ENCODE measurements around the gene ANKRD36. TPM values are rescaled to one million over a fixed set of nuclear protein-coding genes. Genes with fewer than 3 reads are reported as not detected.
"Not testable (repeated sequence)": the region's sequence is repeated elsewhere in the genome, so short reads cannot be mapped to it uniquely, and the experiment has no call there.

The ANKRD36 gene
- polyA plus RNA-seq, 4 donors, result 11.4 to 26.9 (median 20.4) TPM

DNA sequence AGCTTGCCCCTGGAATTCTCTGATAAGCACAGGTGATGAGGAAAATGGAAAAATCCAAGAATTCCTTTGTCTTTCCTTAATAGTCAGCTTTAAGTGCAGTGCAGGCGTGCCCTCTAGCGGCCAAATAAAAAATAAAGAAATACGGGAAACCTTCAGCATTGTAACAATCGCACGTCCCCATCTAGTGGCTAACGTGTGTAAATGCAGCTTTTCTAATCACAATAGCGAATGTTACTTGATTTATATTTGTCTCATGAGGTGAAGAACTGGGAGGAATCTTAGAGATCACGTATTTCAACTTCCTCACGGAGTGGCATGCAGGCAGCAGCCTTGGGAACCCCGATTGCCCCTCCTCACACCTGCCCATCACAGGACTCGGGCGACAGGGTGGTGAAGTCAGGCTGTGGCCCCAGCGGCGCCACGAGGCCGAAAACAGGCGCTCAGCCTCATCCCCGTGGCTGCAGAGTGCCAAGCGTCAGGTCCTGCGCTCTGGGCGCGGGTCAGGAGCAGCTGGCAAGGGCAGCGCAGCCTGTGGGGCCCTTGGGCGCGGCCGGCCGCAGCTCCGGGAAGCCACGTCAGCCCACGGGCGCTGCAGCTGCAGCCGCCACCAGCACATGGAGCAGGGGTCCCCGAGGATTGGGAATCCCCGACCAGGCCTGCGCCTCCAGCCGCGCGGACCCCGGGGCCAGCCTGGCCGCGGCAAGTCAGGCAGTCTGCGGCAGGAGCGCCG, 468 bp upstream of the ANKRD36 start:
- DNase-seq (ENCODE audit: low read depth in 4 of 4, low spot score in 2 of 4), result peak in 3 of 4 donors; percentile 9 to 57 (median 30)

DNA sequence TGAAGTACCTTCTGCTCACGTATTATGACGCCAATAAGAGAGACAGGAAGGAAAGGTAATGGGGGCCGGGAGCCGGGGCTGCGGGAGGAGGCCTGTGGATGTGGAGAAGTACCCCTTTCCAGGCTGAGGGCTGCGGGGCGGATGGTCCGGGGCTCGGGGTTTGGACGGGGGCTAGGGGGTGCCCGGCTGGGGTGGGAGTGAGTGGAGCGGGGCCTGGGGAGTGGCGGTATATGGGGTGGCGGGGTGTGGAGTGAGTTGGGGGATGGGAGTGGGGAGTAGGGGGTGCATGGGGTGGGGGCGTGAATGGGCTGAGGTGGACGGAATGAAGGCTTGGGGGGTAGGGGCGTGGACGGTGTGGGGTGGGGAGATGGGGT, 916 bp downstream of the ANKRD36 start:
- not testable (repeated sequence) for DNase-seq (ENCODE audit: low read depth in 4 of 4, low spot score in 2 of 4)

DNA sequence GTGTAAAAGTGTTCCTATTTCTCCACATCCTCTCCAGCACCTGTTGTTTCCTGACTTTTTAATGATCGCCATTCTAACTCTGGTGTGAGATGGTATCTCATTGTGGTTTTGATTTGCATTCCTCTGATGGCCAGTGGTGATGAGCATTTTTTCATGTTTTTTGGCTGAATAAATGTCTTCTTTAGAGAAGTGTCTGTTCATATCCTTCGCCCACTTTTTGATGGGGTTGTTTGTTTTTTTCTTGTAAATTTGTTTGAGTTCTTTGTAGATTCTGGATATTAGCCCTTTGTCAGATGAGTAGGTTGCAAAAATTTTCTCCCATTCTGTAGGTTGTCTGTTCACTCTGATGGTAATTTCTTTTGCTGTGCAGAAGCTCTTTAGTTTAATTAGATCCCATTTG, 16.1 kb downstream of the ANKRD36 start:
- DNase-seq (ENCODE audit: low read depth in 4 of 4, low spot score in 2 of 4), result not testable (repeated sequence)

DNA sequence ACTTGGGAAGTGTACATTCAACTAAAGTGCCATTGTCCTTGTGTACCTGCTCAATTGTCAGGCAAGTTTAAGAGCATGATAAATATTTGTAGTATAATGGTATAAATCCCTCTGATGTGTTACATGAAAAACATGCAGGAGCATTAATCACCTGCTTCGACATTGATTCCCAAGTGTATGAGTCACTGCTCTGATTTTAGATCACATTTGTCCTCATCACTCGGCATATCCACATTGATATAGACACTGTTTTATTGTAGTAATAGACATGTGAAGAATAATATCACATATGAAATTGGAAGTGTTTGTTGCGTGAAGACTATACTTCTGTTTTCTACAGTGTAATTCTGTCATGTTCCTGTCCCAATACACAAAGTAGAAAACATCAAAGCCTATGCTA, 31.1 kb downstream of the ANKRD36 start:
- not testable (repeated sequence) for DNase-seq (ENCODE audit: low read depth in 4 of 4, low spot score in 2 of 4)

DNA sequence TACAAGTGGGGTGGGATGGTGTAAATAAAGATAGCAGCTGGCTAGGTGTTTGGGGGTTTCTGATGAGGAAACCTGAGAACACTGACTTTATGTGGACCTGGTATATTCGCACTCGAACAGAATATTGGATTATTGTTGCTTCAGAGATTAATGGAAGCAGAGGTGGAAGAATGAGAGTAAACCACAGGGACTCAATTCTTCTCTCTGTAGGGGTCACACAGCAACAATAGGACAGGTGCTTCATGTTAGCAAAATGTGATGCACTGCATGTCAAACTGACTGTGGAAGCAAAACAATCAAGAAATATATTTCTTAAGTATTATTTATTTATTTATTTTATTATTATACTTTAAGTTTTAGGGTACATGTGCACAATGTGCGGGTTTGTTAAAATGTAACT, 53.6 kb downstream of the ANKRD36 start:
- not testable (repeated sequence) for DNase-seq (ENCODE audit: low read depth in 4 of 4, low spot score in 2 of 4)

DNA sequence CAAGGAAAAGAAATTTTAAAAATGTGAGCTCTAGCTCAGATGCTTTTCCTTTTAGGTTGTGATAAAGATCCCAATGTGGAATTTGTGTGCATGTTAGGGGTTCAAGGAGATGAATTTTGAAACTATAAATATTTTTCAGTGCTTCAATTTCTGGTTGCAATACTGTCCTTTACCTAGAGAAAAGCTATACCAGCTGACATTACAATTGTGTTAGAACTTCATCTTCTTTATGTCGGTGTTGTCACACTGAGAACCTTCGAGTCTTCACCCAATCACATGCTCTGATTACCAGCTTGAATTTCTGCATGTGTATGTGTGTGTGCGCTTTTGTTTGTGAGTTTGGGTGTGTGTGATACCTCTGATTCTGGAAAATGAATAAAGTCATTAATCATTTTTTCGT, 55.0 kb downstream of the ANKRD36 start:
- not testable (repeated sequence) for DNase-seq (ENCODE audit: low read depth in 4 of 4, low spot score in 2 of 4)

DNA sequence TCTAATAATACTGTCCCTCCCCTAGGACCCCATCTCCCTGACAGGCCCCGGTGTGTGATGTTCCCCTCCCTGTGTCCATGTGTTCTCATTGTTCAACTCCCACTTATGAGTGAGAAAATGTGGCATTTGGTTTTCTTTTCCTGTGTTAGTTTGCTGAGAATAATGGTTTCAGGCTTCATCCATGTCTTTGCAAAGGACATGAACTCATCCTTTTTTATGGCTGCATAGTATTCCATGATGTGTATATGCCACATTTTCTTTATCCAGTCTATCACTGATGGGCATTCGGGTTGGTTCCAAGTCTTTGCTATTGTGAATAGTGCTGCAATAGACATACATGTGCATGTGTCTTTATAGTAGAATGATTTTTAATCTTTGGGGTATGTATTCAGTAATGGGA, 55.6 kb downstream of the ANKRD36 start:
- DNase-seq (ENCODE audit: low read depth in 4 of 4, low spot score in 2 of 4), result not testable (repeated sequence)

DNA sequence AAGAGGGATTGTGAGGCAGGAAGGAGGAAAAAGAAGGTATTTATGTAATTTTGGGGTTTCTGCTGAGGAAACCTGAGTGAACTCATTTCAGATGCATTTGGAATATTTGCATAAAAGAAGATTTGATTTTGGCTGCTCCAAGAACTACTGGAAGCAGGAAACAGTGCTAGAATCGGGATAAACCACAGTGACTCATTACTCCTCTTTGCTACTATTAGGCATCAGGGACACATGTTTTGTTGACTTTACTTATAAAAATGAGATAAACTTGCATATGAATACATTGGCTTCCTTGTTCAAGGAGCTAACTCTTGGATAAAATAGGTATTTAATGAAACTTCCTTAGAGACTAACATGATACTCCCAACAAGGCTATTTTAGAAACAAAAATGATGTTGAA, 67.4 kb downstream of the ANKRD36 start:
- not testable (repeated sequence) for DNase-seq (ENCODE audit: low read depth in 4 of 4, low spot score in 2 of 4)

DNA sequence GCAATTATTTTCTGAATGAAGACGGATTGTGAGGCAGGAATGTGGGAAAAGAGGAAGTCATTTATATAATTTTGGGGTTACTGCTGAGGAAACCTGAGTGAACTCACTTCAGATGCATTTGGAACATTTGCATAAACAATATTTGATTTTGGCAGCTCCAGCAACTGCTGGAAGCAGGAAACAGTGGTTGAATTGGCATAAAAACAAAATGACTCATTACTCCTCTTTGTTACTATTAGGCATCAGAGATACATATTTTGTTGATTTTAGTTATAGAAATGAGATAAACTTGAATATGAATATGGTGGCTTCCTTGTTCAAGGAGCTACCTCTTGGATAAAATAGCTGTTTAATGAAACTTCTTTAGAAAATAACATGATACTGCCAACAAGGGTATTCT, 82.4 kb downstream of the ANKRD36 start:
- DNase-seq (ENCODE audit: low read depth in 4 of 4, low spot score in 2 of 4), result not testable (repeated sequence)

DNA sequence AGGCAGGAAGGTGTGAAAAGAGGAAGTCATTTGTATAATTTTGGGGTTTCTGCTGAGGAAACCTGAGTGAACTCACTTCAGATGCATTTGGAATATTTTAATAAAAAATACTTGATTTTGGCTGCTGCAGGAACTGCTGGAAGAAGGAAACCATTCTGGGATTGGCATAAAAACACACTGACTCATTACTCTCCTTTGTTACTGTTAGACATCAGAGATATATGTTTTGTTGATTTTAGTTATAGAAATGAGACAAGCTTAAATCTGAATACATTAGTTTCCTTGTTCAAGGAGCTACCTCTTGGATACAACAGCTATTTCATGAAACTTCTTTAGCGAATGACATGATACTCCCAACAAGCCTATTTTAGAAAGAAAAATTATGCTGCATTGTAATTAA, 84.3 kb downstream of the ANKRD36 start:
- not testable (repeated sequence) for DNase-seq (ENCODE audit: low read depth in 4 of 4, low spot score in 2 of 4)

DNA sequence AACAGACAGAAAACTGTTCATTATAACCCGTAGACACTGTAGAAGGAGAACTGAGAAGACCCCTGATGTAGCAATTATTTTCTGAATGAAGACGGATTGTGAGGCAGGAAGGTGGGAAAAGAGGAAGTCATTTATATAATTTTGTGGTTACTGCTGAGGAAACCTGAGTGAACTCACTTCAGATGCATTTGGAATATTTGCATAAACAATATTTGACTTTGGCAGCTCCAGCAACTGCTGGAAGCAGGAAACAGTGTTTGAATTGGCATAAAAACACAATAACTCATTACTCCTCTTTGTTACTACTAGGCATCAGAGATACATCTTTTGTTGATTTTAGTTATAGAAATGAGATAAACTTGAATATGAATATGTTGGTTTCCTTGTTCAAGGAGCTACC, 87.9 kb downstream of the ANKRD36 start:
- not testable (repeated sequence) for DNase-seq (ENCODE audit: low read depth in 4 of 4, low spot score in 2 of 4)

DNA sequence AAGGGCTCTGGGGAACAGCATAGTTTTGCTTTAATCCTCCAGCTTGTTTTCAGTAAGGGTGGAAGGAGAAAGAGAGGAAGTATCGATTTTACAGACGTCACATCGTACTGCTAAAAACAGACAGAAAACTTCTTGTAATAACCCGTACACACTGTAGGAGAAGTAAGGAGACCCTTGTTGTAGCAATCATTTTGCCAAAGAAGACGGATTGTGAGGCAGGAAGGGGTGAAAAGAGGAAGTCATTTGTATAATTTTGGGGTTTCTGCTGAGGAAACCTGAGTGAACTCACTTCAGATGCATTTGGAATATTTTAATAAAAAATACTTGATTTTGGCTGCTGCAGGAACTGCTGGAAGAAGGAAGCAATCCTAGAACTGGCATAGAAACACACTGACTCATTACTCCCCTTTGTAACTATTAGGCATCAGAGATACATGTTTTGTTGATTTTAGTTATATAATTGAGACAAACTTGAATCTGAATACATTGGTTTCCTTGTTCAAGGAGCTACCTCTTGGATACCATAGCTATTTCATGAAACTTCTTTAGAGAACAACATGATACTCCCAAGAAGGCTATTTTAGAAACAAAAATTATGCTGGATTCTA, 89.8 kb downstream of the ANKRD36 start:
- DNase-seq (ENCODE audit: low read depth in 4 of 4, low spot score in 2 of 4), result not testable (repeated sequence)

DNA sequence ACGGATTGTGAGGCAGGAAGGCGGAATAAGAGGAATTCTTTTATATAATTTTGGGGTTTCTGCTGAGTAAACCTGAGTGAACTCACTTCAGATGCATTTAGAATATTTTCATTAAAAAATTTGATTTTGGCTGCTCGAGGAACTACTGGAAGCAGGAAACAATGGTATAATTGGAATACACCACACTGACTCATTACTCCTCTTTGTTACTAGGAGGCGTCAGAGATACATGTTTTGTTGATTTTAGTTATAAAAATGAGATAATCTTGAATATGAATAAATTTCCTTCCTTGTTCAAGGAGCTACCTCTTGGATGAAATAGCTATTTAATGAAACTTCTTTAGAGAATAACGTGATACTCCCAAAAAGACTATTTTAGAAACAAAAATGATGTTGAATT, 97.4 kb downstream of the ANKRD36 start:
- no peak for DNase-seq (ENCODE audit: low read depth in 4 of 4, low spot score in 2 of 4)

DNA sequence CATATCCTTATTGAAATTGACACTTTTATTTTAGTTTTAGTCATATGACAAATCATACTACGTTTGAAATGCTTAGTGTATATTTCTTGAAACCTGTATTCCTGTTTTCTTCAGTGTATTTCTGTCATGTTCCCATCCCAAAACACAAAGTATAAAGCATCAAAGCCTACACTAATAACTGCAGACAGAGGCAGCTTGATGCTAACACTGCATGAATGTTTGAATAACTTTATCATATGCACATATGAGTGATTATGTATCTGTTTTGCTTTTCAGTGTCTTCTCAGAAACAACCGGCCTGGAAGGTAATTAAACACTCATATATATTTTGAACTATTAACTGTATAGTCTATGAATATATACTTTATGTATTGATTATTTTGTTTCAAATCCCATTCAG, 102.1 kb downstream of the ANKRD36 start:
- not testable (repeated sequence) for DNase-seq (ENCODE audit: low read depth in 4 of 4, low spot score in 2 of 4)

DNA sequence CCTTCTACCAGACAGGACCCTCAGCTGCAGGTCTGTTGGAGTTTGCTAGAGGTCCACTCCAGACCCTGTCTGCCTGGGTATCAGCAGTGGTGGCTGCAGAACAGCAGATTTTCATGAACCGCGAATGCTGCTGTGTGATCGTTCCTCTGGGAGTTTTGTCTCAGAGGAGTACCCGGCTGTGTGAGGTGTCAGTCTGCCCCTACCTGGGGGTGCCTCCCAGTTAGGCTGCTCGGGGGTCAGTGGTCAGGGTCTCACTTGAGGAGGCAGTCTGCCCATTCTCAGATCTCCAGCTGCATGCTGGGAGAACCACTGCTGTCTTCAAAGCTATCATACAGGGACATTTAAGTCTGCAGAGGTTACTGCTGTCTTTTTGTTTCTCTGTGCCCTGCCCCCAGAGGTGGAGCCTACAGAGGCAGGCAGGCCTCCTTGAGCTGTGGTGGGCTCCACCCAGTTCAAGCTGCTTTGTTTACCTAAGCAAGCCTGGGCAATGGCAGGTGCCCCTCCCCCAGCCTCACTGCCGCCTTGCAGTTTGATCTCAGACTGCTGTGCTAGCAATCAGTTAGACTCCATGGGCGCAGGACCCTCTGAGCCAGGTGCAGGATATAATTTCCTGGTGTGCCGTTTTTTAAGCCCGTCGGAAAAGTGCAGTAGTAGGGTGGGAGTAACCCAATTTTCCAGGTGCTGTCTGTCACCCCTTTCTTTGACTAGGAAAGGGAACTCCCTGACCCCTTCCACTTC, 118.1 kb downstream of the ANKRD36 start:
- DNase-seq (ENCODE audit: low read depth in 4 of 4, low spot score in 2 of 4), result not testable (repeated sequence)

DNA sequence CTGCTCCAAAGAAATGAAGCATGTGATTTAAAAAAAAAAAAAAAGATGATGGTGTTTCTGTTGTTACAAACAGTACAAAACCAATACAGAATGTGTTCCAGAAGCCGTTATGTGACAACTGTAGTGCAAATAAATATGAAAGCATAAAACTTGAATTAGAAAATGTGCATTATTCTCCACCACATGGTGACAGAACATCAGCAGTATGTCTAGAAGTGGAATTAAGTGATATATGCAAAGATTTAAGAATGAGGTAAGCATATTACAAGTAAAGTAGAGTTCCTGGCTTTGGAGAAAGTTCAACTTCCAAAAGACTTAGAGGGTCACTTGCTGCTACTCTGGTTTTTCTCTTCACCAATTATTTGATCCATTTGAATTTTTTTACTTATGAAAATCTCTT, 120.0 kb downstream of the ANKRD36 start:
- DNase-seq (ENCODE audit: low read depth in 4 of 4, low spot score in 2 of 4), result not testable (repeated sequence)

DNA sequence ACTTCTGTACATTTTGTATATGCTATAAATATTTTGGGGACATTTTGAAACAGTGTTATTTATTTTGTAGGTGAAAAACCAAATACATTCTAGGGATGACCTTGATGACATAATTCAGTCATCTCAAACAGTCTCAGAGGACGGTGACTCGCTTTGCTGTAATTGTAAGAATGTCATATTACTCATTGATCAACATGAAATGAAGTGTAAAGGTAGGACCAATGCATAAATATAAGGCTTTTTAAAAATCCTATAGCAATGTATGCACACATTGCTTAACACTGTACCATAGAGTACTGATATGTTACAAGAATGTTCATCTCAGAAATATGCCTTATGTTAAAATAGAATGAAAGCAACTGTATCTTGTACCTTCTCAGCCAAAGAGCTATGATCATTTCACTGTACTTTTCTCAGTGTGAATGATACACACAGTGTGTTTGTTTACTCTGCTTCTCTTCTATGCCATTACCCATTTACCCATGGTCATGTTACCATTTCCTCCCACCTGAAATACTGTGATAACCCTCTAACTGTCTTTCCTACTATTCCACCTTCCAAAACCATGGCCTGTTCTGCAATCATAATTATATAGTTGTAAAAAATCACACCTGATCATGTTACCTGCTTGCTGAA, 120.8 kb downstream of the ANKRD36 start:
- not testable (repeated sequence) for DNase-seq (ENCODE audit: low read depth in 4 of 4, low spot score in 2 of 4)

DNA sequence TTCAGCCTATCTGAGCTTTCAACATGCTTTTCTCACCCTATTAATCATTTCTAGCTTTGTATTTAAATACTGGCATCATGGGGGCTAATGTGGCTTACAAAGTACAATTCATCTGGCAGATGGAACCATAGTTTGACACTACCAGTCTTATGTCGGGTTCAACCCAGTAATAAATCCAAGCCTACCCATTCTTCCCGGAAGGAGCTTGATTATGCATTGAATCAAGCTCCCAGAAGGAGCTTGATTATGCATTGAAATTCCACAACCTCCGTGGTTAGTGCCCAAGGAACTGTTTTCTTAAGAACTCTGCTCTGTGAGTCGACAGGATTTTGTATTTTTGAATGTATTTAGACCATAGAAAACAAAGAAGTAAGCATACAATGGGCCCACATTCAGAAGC, 148.2 kb downstream of the ANKRD36 start:
- not testable (repeated sequence) for DNase-seq (ENCODE audit: low read depth in 4 of 4, low spot score in 2 of 4)

DNA sequence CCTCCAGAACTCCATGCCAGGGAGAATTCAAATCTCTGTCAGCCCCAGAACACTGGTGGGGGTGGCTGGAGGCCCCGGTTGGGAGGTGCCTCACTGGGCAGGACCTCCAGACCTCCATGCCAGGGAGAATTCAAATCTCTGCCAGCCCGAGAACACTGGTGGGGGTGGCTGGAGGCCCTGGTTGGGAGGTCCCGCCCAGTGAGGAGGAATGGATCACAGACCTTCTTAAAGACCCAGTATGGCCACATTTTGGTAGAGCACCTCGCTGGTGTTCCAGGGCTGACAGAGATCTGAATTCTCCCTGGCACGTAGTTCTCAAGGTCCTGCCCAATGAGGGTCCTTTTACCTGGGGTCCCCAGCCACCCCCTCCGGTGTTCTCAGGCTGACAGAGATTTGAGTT, 153.5 kb downstream of the ANKRD36 start:
- not testable (repeated sequence) for DNase-seq (ENCODE audit: low read depth in 4 of 4, low spot score in 2 of 4)

DNA sequence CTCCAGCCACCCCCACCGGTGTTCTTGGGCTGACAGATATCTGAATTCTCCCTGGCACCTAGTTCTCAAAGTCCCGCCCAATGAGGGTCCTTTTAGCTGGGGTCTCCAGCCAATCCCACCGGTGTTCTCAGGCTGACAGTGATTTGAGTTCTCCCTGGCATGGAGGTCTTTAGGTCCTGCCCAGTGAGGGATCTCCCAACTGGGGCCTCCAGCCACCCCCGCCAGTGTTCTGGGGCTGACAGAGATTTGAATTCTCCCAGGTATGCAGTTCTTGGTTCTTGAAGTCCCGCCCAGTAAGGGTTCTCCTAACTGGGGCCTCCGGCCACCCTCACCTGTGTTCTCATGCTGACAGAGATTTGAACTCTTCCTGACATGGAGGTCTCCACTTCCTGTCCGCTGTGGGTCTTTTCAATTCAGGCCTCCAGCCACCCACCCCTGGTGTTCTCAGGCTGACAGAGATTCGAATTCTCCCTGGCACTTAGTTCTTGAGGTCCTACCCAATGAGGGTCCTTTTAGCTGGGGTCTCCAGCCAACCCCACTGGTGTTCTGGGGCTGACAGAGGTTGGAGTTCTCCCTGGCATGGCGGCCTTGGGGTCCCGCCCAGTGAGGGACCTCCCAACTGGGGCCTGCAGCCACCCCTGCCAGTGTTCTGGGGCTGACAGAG, 154.6 kb downstream of the ANKRD36 start:
- no peak for DNase-seq (ENCODE audit: low read depth in 4 of 4, low spot score in 2 of 4)

Measured in left renal cortex interstitium (tissue), 4 donors.